SIG-M5 (cell line): Measurements from ENCODE around the gene COX17.

ENCODE experiments used
- DNase-seq: peaks from one replicate; lab custom pipeline; 2025; lab: John Stamatoyannopoulos, UW

COX17 gene

DNA sequence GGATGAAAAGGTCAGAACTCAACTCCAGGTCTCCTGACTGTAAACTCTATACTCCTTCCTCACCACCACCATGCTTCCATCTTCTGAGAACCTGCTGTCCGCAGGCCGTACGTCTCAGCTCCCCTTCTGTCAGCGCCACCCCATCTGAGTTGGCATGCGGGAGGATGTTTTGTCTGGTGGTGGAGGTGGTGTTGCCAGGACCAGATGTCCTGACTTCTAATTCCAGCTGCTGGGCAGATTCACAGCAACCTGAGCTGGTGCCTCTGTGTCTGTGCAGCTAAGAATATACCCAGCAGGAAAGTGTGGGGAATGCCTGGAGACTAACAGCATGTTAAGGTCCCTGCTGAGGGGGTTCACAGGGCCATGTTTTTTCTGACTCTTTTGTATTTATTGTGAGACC, 56.3 kb downstream of the COX17 start:
- DNase-seq = no peak
